KBM-7 (cell line): ENCODE results near the gene ZNF724.
"Not testable (repeated sequence)": the region's sequence is repeated elsewhere in the genome, so short reads cannot be mapped to it uniquely, and the experiment has no call there.

Experiments
- DNase-seq: peaks from one replicate; pipeline ENCODE4 v3.0.0-alpha.2; 2015
- in situ Hi-C: fragments of 300-500 bp; cut with MboI; formaldehyde crosslinking; loops from 2 replicates; pipeline ENCODE4 v1.14.3; 2020; ENCODE audit warnings: low sequenced_read_pairs, low pct_unique_long_range_greater_than_20kb, mixed read lengths

The ZNF724 gene

GRCh38 chr19:23254141-23254910 is 4.1 kb upstream of the ZNF724 start:
- DNase-seq = peak; percentile 43
- in situ Hi-C loops = no loop called here

DNA sequence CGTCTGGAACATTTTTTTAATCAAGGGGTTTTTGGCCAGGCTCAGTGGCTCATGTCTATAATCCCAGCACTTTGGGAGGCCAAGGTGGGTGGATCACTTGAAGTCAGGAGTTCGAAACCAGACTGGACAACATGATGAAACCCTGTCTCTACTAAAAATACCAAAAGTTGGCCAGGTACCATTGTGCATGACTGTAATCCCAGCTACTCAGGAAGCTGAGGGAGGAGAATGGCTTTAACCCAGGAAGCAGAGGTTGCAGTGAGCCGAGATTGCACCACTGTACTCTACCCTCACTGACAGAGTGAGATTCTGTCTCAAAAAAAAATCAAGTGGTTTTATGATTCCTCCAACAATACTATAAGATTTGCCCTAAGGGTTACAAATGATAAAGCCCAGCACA is 3.1 kb upstream of the ZNF724 start:
- DNase-seq, in situ Hi-C loops: not testable (repeated sequence)

DNA sequence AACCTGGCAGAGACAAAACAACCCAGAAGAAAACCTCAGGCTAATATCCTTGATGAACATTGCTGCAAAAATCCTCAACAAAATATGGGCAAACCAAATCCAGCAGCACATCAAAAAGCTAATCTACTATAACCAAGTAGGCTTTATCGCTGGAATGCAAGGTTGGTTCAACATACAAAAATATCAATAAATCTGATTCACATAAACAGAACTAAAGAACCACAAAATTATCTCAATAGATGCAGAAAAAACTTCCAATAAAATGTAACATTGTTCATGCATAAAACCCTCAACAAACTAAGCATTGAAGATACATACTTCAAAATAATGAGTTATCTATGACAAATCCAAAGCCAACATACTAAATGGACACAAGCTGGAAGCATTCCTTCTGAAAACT is 8.8 kb downstream of the ZNF724 start:
- no peak for DNase-seq
- in situ Hi-C loops = no loop called here

DNA sequence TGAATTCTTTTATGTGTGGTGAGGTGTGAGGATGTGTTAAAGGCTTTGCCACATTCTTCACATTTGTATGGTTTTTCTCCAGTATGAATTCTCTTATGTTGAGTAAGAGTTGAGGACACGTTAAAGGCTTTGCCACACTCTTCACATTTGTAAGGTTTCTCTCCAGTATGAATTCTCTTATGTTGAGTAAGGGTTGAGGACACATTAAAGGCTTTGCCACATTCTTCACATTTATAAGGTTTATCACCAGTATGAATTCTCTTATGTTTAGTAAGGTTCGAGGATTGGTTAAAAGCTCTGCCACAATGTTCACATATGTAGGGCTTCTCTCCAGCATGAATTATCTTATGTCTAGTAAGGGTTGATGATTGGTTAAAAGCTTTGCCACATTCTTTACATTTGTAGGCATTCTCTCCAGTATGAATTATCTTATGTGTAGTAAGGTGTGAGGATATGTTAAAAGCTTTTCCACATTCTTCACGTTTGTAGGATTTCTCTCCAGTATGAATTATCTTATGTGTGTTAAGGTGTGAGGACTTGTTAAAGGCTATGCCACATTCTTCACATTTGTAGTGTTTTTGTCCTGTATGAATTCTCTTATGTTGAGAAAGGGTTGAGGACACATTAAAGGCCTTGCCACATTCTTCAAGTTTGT is 27.1 kb downstream of the ZNF724 start:
- in situ Hi-C loops = no loop called here
- DNase-seq = peak; percentile 15

- no peak for DNase-seq
- in situ Hi-C loops = no loop called here
These were observed 46.3 kb downstream of the ZNF724 start for GRCh38 chr19:23203841-23204344.

DNA sequence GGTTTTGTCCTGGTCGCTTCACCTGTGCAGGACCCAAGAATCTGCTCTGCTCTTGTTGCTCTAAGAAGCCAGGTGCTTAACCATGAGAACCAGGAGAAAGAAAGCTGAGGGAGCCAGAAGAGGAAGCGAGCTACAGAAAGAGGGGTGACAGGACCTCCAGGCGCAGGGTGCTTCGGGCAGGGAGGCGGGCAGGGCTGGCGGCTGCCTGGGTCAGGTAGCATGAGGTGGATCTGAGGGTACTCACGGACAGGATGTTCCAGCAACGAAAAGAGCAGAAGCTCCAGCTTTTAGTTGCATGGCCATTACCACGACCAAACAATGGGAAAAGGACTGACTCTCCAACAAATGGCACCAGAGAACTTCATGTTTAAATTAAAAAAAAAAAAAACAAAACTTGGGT is 59.9 kb downstream of the ZNF724 start:
- in situ Hi-C loops = no loop called here
- DNase-seq = no peak

DNA sequence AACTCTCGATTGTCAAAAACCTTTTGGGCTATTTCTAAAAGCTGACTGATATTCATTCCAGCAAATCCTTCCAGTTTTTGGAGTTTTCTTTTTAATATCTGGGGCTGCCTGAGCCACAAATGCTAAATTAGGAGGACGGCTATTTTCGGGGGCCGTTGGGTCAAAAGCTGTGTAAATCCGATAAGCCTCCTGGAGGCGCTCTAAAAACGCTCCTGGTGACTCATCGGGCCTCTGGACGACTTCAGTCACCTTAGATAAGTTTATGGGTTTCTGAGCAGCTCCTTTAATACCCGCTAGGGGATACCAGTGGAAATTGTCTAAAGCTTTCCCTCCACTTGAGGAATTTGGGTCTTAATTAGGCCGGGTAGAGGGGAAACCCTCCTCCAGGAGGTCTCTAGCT is 66.9 kb downstream of the ZNF724 start:
- no peak for DNase-seq
- in situ Hi-C loops = no loop called here
